HG03469 (cell line): Measurements from ENCODE around the gene ING4.

Experiments
- ATAC-seq: cut with Tn5 transposase; IDR thresholded peaks from one replicate; pipeline ENCODE4 v1.9.1; 2021; ENCODE audit warnings: mild to moderate bottlenecking, moderate library complexity, moderate number of reproducible peaks; ENCODE audit not compliant: unreplicated experiment

The ING4 gene

DNA sequence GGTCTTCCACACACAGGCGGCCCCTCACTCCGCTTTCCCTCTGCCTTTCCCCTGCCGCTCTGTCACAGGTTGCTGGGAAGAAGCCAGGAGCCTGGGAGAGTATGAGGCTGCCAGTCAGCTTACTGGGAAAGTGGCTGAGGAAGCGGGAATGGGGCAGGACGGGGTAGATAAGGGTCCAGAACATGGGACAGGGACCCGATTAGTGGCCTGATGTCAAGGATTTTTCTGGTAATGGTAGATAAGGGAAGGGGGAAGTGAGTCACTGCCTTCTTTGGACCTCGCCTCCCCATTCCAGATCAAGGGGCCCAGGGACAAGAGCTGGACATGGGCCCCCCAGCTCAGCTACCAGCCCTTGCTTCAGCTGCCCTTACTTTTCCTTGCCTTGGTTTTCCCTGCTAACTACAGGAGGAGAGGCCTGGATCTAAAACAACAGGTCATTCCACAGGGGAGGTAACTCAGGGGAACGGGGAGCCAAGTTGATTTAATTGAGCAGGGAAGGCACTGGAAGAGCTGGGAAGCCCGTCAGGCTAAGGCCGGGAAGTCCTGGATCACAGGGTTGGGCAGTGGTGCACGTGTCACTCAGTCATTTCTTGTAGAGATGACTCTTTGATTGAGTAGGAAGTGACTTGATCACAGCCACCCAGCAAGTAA is 23.6 kb downstream of the ING4 start:
- no peak for ATAC-seq

DNA sequence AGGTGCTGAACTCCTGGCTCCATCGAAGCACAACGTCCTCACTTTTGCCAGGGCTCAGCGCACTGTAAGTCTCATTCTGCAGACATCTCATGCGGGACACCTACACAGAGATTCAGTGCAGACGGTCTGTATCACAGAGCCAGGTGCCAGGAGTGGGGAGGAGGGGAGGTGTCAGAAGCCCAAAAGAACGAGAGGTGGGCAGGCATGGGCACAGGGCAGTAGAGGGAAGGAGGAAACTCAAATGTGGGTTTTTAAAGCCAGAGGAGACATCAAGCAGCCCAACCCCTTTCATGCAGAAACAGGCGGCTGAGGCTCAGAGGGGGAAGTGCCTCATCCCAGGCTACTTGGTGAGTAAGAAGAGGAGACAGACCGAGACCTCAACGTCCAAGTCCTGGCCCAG is 24.6 kb downstream of the ING4 start:
- no peak for ATAC-seq

DNA sequence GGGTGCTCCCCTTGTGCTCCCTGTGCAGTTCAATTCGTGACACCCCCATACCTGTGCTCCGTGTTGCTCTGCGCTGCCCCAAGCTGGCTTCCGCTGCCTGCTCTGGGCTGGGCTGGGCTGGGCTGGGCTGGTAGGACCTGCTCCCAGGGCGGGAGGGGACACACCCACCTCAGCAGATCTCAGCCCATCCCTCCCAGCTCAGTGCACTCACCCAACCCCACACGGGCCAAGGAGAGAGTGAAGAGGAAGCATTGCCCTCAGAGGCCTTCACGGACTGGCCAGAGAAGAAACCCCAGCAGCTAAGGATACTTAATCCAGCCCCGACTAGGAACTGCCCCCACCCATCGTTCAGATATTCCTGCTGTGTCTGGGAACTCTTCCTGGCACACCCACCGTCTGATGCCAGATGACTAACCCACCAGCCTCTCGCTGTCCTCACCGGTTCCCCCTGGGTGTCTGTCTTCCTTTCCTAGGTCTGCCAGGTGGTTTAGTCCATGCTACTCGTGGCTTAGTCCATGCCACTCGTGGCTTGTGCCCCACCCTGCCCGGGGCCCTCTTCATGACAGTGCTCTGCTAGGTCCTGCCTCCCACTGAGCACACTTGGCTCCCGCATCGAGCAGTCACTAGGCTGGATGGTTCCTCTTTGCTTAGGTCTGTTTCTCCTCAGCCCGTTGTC is 26.9 kb downstream of the ING4 start, which contains the start of gene LPAR5:
LPAR5 (minus strand) TSS at position 104 of the 676 bp plus-strand sequence. CDS start 14,711 bp downstream, outside the sequence.
- no peak for ATAC-seq

DNA sequence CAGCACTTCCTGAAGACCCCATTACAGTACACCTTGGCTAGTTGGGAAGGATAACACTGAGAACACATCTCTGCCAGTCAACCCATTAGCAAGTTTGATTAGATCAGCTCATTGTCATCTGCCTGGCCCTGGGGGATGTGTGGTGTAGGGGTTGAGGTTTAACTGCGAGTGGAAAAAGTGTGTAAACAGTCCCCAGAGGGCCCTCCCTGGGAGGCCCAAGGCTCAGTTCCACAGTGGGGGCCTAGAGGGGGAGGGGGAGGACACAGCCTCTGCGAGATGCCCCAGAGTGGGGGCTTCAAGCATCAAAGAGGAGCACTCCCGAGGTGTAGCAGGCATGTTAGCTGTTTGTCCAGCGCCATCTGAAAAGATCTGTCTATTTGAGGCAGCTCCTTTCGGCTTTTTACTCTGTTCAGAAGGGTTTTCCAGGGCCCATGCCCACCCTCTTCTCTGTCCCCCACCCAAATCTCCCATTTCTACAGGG is 27.5 kb downstream of the ING4 start:
- no peak for ATAC-seq

DNA sequence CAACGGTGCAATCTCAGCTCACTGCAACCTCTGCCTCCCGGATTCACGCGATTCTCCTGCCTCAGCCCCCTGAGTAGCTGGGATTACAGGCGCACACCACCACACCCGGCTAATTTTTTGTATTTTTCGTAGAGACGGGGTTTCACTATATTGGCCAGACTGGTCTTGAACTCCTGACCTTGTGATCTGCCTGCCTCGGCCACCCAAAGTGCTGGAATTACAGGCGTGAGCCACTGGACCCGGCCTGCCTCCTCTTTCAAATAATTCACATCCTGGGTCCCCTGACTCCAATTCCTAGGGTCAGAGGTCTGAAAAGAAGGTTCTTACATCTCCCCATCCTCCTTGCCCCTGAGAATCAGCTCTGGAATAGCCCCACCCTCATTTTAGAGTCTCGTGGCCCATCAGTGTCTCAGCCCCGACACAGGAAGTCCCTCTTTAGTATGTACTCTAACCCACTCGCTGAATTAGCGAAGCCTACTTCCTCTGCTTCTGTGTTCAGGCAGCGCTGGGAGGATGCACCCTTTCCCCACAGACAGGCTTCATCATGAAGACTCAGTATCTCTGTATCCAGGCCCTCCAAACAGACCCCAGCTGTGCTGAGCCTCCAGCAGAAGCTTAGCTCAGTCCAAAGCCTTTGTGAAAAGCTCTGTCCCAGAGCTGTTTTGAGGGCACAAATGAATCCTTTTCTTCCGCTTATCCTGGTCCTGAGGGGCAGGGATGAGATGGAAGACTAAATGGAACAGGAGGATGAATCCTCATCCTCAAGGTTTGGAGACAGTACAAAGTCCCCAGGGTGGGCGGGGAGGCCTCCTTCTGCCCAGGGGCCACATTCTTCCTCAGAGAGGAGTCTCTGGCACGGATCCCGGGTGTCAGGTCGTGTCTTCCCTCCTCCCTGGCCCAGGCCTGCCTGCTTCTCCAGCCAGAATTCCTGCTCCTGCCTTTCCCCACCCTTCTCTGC is 30.6 kb downstream of the ING4 start:
- ATAC-seq = no peak

DNA sequence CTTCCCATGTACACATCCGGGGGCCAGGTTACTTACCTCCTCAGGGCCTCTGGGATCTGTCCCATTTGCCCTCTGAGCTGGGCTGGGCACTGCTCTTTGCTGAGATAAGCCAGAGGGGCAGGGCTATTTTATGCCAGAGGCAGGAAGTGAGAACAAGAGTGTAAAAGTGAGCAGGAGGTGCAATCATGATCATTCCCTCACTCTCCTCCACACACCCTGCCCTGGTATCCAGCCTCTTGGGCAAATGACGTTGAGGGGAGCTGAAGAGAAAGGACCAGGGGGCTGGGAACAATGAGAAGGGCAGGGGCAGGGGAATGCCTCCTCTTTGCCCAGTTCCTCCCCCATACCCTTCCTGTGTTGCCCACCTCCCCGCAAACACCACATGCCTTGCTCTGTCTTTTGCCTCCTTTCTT is 31.4 kb downstream of the ING4 start:
- ATAC-seq = no peak

DNA sequence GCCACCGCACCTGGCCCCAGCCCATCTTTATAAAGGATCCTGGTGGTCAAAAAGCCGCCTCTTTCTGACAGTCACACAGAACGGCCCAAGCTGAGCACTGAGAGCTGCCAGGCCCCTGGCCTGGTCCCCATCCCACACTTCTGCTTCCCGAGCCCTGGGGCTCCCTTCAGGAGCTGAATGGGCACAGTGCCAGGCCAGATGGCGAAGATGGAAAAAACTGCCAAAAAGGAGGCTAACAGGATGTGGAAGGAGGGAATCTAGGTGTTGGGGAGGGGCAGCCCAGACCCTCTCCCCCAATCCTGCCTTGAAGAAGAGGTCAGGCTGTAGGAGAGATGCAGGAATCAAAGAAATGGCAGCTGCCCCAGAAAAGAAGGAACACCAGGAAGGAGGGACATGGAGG is 32.2 kb downstream of the ING4 start:
- no peak for ATAC-seq

DNA sequence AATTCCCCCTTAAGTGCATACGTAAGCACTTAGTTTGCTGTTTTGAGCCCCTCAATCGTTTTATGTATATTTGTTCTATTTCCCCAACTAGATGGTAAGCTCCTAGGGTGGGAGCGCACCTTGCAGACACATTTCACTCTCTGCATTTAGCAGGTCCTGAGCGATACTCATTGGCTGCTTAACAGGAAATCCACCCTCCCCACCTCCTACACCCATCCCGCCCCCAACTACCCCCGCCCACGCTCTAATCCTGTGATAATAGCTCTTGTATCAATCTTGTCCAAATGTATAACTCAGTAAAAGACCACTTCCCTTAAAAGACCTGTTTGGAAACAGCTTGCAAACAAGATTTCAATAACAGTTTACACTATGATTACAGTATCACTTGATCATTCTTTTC is 35.3 kb downstream of the ING4 start:
- ATAC-seq = no peak

DNA sequence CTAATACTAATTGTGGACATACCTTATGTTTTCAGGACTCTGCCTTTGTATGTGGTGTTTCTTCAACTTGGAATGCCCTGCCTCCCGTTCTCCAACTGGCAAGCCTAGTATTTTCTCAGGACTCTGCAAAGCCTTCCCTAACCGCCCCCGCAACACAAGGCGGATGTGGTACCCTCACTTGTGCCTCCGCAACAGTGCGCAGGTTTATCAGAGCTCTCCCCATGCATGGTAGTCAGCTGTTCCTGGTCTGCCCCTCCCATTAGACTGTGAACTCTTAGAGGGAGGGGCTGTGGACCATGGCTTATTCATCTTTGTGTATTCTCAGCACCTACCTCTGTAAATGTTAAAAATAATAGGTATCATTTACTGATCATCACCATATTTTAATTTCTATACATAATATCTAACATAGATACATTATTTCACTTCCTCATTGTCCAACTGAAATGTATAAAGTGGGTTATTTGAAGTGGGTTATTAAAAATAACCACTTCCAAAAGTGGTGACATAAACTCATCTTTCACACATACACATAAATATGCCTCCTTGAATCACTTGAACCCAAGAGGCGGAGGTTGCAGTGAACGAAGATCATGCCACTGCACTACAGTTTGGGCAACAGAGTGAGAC is 36.1 kb downstream of the ING4 start:
- ATAC-seq = no peak

DNA sequence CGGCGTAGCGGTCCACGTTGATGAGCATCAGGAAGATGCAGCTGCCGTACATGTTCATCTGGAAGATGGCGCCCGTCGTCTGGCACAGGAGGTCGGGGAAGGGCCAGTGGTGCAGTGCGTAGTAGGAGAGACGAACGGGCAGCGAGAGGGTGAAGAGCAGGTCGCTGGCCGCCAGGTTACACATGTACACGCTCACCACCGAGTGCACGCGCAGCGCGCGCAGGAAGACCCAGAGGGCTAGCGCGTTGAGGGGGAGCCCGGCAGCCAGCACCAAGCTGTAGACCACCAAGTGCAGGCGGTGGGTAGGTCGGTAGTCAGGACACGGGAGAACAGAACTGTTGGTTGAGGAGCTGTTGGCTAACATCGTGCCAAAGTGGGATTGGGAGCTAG is 42.0 kb downstream of the ING4 start:
- ATAC-seq = no peak

DNA sequence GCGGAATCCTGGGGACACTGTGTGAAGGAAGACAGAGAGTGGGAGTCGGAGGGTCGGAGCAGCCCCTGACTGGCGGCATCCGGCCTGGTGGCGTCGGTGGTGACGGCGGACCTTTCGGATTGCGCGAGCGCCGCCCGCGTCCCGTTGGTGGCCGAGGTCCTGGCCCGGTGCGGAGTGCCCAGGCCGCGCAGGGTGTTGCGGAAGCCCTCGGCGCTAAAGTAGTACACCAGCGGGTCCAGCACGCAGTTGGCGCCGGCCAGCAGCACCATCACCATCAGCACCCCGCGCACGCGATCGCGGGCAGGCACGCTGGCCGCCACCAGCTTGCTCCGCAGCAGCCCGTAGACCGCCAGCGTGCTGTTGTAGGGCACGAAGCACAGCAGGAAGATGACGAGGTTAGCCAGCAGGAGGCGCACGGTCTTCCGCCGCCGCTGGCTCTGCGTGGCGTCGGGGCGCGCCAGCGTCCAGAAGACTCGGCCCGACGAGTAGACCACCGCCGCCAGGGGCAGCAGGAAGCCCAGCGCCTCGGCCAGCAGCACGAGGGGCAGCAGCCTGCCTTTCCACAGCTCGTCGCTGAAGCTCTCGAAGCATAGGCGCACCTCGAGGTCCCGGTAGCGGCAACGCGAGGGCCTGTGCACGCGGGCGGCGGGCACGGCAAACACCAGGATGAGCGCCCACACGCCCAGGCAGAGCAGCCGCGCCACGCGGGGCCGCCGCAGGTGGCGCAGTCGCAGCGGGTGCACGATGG is 42.6 kb downstream of the ING4 start:
- no peak for ATAC-seq

DNA sequence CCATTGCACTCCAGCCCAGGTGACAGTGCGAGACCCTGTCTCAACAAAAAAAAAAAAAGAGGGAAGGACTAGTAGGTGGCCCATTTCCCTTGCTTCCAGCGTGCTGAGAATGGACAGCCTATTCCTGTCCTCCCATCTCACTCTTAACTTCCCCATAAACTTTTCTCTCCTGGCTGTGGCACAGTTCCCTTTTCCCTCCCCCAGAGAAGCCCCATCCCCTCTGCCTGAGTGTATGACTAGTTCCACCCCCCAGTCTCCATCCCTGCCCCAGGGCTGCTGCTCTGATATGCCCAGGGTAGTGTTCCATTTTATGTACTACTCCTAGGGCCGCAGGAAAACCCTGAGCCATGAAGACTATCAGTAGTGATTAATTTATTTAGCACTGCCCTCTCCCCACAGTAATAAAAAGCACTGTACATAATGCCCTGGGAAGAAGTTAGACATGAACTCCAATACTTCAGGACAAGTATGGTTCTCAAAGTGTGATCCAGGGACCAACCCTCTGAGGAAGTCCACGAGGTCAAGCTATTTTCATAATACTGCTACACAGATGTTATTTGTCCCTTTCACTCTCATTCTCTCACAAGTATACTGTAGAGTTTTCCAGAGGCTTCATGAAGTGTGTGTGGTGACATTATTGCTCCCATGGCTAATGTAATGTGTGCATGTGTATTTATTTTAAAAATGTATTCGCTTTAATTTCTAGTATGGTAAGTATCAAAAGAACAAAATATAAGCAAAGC is 44.3 kb downstream of the ING4 start:
- no peak for ATAC-seq

DNA sequence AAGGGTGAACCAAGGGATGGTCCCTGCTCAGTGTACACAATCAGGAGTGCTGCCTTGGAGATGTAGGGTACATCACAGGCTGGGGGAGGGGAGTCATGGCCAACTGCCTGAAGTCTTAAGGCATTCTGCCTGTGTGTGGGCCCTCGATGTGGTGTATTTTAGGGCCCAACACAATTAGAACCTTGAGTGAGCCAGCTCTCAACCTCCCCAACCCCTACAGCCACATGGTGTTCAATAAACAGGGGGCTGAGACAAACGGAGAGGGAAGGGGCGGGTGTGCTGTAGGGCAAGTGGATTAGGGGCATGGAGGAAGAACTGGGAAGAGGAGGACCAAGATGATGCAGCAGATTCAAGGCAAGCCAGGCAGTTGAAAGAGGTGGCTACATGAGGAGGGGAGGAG is 47.1 kb downstream of the ING4 start:
- no peak for ATAC-seq

DNA sequence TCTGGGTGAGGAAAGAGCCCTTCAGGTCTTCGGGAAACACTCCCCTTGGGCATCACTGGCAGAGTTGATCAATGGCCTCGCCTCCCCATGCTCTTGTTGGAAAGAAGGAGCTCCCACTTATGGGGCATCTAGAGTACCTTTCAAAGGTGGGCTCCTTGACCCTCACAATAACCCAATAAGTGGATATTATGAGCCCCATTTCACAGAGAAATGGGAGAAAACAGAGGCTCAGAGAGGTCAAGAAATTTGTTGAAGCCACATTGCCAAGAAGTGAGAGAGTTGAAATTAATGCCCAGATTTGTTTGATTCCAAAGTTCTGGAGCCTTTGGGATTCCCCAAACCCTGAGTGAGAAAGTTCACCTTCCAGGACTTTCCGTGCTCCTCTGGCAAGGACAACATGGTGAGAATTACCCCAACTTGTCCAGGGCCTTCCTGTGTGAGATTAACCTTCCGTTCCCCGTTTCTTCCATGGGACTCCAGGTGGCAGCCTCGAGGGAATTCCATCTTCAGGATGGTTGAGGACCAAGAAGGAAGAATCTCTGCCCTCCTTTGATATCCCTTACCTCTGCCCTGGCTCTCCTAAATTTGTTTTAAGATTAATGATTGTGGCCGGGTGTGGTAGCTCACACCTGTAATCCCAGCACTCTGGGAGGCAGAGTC is 48.3 kb downstream of the ING4 start:
- no peak for ATAC-seq

DNA sequence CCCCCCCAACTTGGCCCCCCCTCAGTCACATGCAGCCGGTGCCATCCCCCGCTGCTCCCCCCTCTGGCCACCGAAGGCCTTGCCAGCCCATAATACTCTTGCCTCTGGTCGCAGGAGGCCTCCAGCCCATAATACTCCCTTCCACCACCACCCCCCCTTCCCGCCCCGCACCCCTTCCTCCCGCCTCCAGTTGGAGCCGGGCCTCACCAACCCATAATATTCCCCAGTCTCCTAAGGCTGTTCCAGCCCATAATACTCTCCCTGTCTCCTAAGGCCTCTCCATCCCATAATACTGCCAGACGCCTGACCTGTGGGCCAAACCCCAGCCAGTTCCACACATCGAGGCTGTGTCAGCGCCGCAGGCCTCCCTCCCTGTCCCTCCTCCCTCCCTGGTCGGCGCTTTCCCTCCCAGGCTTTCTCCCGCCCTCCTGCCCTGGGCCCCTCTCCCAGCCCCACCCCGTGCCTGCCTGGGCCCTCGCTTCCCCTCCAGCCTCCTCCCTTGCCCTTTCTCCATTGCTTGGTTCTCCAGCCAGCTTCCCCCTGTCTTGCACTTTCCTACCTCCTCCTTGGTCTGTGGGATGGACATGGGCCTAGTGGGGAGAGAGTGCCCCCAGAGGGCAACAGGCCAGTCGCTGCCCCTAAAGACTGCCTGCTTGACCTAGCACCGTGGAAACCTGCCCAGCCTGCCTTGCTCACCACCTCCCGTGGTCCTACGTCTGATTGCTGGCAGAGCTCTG is 49.0 kb downstream of the ING4 start:
- no peak for ATAC-seq

DNA sequence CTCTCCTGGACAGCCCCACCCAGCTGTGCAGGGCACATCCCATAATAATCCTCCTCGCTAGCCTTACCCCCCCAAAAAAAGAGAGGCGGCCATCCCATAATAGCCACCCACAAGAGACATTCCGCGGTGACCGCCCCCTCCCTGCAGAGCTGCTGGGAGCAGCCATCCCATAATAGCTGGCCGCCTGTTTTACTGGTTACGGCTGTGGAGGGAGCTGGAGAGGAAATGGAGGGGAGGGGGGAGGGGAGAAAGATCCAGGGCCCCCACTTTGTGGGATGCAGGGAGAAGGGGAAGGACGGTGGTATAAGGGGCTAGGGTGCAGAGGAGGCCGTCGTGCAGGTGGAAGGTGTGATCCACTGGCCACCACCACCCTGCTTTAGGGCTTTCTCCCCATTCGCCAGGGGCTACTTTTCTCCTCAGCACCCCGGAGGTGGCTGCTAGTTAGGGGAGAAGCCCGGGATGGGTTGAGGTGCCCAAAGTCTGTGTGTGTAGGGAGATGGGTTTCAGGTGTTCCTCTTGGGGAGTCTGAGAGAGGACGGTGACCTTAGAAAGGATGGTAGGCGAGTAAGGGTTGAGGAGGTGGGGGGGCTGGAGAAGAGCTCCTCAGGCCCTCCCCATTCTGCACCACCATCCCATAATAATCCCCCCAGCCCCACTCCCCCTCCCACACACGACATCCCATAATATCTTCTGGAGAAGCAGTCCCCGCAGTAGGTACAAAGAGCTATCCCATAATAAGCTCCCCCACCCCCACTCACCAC is 49.7 kb downstream of the ING4 start:
- no peak for ATAC-seq

DNA sequence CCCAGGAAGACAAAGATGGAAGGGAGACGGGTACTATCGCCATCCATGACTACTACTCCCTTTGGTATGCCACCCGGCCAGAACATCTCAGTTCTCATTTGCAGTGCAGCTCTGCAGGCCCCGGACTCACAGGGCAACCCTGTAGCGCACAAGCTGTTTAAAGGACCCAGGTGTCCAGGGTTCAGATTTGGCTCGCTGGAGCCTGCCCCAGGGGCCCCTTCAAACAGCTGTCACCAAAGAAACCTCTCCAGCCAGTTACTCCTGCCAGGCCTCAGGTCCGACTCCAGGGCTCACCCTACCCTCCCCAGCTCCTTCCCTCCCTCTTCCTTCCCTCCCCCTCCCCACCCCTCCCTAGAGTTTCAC is 50.3 kb downstream of the ING4 start:
- ATAC-seq = no peak

DNA sequence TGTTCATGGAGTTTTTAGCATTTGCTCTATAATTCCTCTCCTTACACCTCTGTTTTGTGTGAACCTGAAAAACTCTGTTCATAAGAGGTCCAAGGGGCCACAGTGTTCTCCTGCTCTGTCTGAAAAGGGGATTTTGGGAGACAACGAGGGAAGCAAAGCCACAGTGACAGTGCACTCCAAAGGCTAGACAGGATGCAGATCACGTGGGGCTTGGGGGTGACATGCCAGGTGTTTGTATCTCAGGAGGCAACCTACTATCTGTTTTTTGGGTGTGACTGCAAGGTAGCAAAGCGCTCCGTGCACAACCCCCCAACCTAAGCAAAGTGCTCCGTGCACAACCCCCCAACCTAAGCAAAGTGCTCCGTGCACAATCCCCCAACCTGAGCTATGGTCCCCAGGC is 50.7 kb downstream of the ING4 start:
- no peak for ATAC-seq
